NB4 (cell line): ENCODE measurements around the gene VWC2L.

Experiments
- MAX ChIP-seq: IDR thresholded peaks from 2 replicates; pipeline ENCODE4 v1.6.1; 2011; ENCODE audit warnings: low read depth, low read length
- MYC ChIP-seq: IDR thresholded peaks from 2 replicates; pipeline ENCODE4 v1.6.1; 2011; ENCODE audit warnings: low read depth, low read length
- POLR2A ChIP-seq: IDR thresholded peaks from 2 replicates; pipeline ENCODE4 v1.6.1; 2011; ENCODE audit warnings: mild to moderate bottlenecking; ENCODE audit not compliant: insufficient read length; ENCODE audit errors: extremely low read depth
- TF ChIP-seq, protein P1 (sequence below): IDR thresholded peaks from one replicate; pipeline ENCODE4 v1.5.1; 2012; ENCODE audit warnings: low read depth, low read length

- TF ChIP-seq, protein P1, sequence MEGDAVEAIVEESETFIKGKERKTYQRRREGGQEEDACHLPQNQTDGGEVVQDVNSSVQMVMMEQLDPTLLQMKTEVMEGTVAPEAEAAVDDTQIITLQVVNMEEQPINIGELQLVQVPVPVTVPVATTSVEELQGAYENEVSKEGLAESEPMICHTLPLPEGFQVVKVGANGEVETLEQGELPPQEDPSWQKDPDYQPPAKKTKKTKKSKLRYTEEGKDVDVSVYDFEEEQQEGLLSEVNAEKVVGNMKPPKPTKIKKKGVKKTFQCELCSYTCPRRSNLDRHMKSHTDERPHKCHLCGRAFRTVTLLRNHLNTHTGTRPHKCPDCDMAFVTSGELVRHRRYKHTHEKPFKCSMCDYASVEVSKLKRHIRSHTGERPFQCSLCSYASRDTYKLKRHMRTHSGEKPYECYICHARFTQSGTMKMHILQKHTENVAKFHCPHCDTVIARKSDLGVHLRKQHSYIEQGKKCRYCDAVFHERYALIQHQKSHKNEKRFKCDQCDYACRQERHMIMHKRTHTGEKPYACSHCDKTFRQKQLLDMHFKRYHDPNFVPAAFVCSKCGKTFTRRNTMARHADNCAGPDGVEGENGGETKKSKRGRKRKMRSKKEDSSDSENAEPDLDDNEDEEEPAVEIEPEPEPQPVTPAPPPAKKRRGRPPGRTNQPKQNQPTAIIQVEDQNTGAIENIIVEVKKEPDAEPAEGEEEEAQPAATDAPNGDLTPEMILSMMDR: no peak
- TF ChIP-seq POLR2A (no peak), MAX (no peak), MYC (no peak)
Observed at GRCh38 chr2:214607051-214607450, 196.2 kb downstream of the VWC2L start.
